Endodermal cell (in vitro differentiated cells): ENCODE data around the gene KCNN3. TPM values are rescaled to one million over a fixed set of nuclear protein-coding genes. Genes with fewer than 3 reads are reported as not detected.

Experiments used
- DNase-seq: peaks from one replicate; pipeline ENCODE4 v3.0.0-alpha.2; 2017
- H3K27ac ChIP-seq: 2 replicates; pipeline ENCODE4 v1.5.1; 2013; ENCODE audit warnings: mild to moderate bottlenecking, low read depth, low read length, moderate library complexity
- H3K27me3 ChIP-seq: 2 replicates; pipeline ENCODE4 v1.6.1; 2013; ENCODE audit warnings: mild to moderate bottlenecking, low read length, moderate library complexity; ENCODE audit not compliant: insufficient read depth, control insufficient read depth, poor library complexity, severe bottlenecking
- H3K36me3 ChIP-seq: 2 replicates; pipeline ENCODE4 v1.7.0; 2013; ENCODE audit warnings: mild to moderate bottlenecking, low read length, moderate library complexity; ENCODE audit not compliant: control insufficient read depth, insufficient read depth
- H3K4me1 ChIP-seq: one replicate; pipeline ENCODE4 v1.7.0; 2013; ENCODE audit warnings: low read length; ENCODE audit not compliant: control insufficient read depth, insufficient read depth
- H3K4me3 ChIP-seq: 2 replicates; pipeline ENCODE4 v1.5.1; 2013; ENCODE audit warnings: mild to moderate bottlenecking, low read length, moderate library complexity
- H3K9ac ChIP-seq: 2 replicates; pipeline ENCODE4 v1.6.1; 2013; ENCODE audit warnings: mild to moderate bottlenecking, low read length, moderate library complexity; ENCODE audit not compliant: poor library complexity, severe bottlenecking; ENCODE audit errors: extremely low read depth
- H3K9me3 ChIP-seq: 2 replicates; pipeline ENCODE4 v1.6.1; 2013; ENCODE audit warnings: mild to moderate bottlenecking, low read length, moderate library complexity; ENCODE audit not compliant: control insufficient read depth
- H3K27ac Mint-ChIP-seq: 2 replicates; pipeline ENCODE4 v1.8.0; 2020; ENCODE audit warnings: mixed read lengths
- H3K27me3 Mint-ChIP-seq: 2 replicates; pipeline ENCODE4 v1.8.0; 2021; ENCODE audit warnings: mild to moderate bottlenecking, mixed read lengths; ENCODE audit not compliant: insufficient read depth
- H3K36me3 Mint-ChIP-seq: 2 replicates; pipeline ENCODE4 v1.8.0; 2020; ENCODE audit warnings: low read depth, mixed read lengths
- H3K4me1 Mint-ChIP-seq: 2 replicates; pipeline ENCODE4 v1.8.0; 2020; ENCODE audit warnings: mixed read lengths
- H3K4me3 Mint-ChIP-seq: 2 replicates; pipeline ENCODE4 v1.8.0; 2020; ENCODE audit warnings: mild to moderate bottlenecking, moderate library complexity, mixed read lengths
- H3K9me3 Mint-ChIP-seq: 2 replicates; pipeline ENCODE4 v1.8.0; 2020; ENCODE audit warnings: mild to moderate bottlenecking, mixed read lengths
- WGBS, 2 experiments: methylation state at CpG; one replicate each; pipeline versions ENCODE4 v1.1.5 to v1.1.7; 2013; ENCODE audit warnings: missing lambda C conversion rate in 2 of 2, mixed read lengths in 1 of 2; ENCODE audit not compliant: insufficient coverage in 1 of 2, insufficient read length in 1 of 2; 5-methylcytosine and 5-hydroxymethylcytosine counted together
- total RNA-seq, 2 donors: library from RNA; stranded (reverse); fragmentation: NEBNext Ultra II Directional in 1 of 2; extraction: Animal tissue kit (Norgen Biotek cat#: 25700) in 1 of 2; gene quantifications; 2 replicates in 1 of 2; 3 replicates in 1 of 2; pipeline ENCODE4 v1.2.1, GENCODE V29; 2021
- TF ChIP-seq, protein P1 (sequence below): fragments of 200-600 bp; sonication (generic); conservative IDR thresholded peaks from 2 replicates; pipeline ENCODE4 v1.5.0; 2021; ENCODE audit warnings: antibody characterized with exemption, mild to moderate bottlenecking

The KCNN3 gene
- total RNA-seq, 2 donors from 2014 or later = 0.57 to 0.75 TPM

GRCh38 chr1:154869351-154870114 lies 548 bp downstream of the KCNN3 start:
- Histone ChIP-seq H3K4me1 (peaks cover 20% of the 10 kb centered on the region), H3K27ac (peak overlapping the region; percentile 80), H3K27me3 (peaks cover 19% of the 10 kb centered on the region), H3K4me3 (peak overlapping the region; percentile 64), H3K9me3 (no peaks in the 10 kb centered on the region), H3K9ac (no peak overlapping the region), H3K36me3 (no peaks in the 10 kb centered on the region)
- DNase-seq = peak; percentile 57
- Mint-ChIP-seq H3K4me1 (peaks cover 43% of the 10 kb centered on the region), H3K36me3 (no peaks in the 10 kb centered on the region), H3K27ac (no peak overlapping the region), H3K9me3 (no peaks in the 10 kb centered on the region), H3K27me3 (peaks cover 27% of the 10 kb centered on the region), H3K4me3 (peak overlapping the region; percentile 39)
- 66 to 74% methylated on average over 14 to 26 of the region's 26 CpGs for WGBS, 2 experiments
- TF ChIP-seq, protein P1, sequence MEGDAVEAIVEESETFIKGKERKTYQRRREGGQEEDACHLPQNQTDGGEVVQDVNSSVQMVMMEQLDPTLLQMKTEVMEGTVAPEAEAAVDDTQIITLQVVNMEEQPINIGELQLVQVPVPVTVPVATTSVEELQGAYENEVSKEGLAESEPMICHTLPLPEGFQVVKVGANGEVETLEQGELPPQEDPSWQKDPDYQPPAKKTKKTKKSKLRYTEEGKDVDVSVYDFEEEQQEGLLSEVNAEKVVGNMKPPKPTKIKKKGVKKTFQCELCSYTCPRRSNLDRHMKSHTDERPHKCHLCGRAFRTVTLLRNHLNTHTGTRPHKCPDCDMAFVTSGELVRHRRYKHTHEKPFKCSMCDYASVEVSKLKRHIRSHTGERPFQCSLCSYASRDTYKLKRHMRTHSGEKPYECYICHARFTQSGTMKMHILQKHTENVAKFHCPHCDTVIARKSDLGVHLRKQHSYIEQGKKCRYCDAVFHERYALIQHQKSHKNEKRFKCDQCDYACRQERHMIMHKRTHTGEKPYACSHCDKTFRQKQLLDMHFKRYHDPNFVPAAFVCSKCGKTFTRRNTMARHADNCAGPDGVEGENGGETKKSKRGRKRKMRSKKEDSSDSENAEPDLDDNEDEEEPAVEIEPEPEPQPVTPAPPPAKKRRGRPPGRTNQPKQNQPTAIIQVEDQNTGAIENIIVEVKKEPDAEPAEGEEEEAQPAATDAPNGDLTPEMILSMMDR = no peak

DNA sequence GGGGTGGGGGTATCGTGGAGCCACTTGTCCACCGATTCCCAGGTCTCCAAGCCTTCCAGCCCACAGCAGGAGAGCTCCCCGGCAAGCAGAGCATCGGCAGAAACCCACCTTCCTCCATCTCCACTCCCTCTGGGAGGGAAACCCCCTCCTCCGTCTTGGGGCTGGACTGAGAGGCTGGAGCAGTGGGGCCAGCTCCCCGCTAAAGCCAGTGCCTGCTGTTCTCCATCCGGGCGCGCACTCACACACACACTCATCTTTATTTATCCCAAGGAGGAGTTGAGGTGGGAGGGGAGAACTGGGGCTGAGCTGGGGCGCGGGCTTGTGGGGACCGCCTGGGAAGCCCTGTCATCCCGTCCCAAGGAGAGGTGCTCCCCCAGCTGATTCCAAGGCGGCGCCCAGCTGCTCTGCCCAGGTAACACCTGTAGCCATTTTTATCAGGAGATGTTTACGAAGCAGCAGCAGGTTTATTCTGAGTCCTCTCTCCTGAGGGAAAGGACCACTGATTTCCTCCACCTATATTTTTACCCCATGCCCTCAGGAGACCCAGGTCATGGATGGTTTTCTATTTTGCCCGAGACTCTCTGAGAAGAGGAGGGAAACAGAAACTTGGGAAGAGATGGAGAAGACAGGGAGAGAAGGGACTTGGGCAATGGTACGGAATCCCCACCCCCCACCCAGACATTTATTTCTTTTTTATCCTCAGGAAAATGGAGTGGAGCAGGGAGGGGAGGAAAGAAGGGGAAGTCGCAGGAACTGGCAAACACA lies 2.1 kb downstream of the KCNN3 start:
- Mint-ChIP-seq H3K36me3 (no peaks in the 10 kb centered on the region), H3K27me3 (peaks cover 27% of the 10 kb centered on the region), H3K27ac (no peak overlapping the region), H3K4me1 (peaks cover 49% of the 10 kb centered on the region), H3K9me3 (no peaks in the 10 kb centered on the region), H3K4me3 (no peak overlapping the region)
- DNase-seq = peak; percentile 55
- Histone ChIP-seq H3K9me3 (no peaks in the 10 kb centered on the region), H3K4me3 (peak overlapping the region; percentile 64), H3K4me1 (peaks cover 20% of the 10 kb centered on the region), H3K36me3 (no peaks in the 10 kb centered on the region), H3K9ac (no peak overlapping the region), H3K27me3 (peaks cover 19% of the 10 kb centered on the region), H3K27ac (no peak overlapping the region)
- whole genome bisulfite sequencing, 2 experiments = 48 to 74% methylated on average over 11 to 13 of the region's 19 CpGs
- TF ChIP-seq, protein P1 = no peak

- TF ChIP-seq, protein P1 = no peak
- 32 to 42% methylated on average over 17 to 23 of the region's 25 CpGs for WGBS, 2 experiments
- Histone ChIP-seq H3K4me1 (peaks cover 20% of the 10 kb centered on the region), H3K27ac (no peak overlapping the region), H3K36me3 (no peaks in the 10 kb centered on the region), H3K27me3 (peaks cover 20% of the 10 kb centered on the region), H3K4me3 (no peak overlapping the region), H3K9ac (no peak overlapping the region), H3K9me3 (no peaks in the 10 kb centered on the region)
- H3K9me3 Mint-ChIP-seq = no peaks in the 10 kb centered on the region
- peaks cover 53% of the 10 kb centered on the region for H3K4me1 Mint-ChIP-seq
- no peak overlapping the region for H3K27ac Mint-ChIP-seq
- no peaks in the 10 kb centered on the region for H3K36me3 Mint-ChIP-seq
- no peak overlapping the region for H3K4me3 Mint-ChIP-seq
- peak; percentile 78 for DNase-seq
- peaks cover 31% of the 10 kb centered on the region for H3K27me3 Mint-ChIP-seq
Measured at GRCh38 chr1:154867064-154867825, 2.8 kb downstream of the KCNN3 start.
